Globus pallidus (tissue), 1 donor: Measurements from ENCODE around the gene FTSJ1.

Source experiments
- DNase-seq: peaks from one replicate; pipeline ENCODE4 v3.0.0-alpha.2; 2015; ENCODE audit warnings: low spot score

FTSJ1 gene

GRCh38 chrX:48470833-48471118 is 5.2 kb upstream of the FTSJ1 start:
- DNase-seq: no peak

- no peak for DNase-seq
These were observed 4.5 kb upstream of the FTSJ1 start for GRCh38 chrX:48471504-48471903.

GRCh38 chrX:48472225-48472624 is 3.8 kb upstream of the FTSJ1 start:
- DNase-seq: no peak

DNA sequence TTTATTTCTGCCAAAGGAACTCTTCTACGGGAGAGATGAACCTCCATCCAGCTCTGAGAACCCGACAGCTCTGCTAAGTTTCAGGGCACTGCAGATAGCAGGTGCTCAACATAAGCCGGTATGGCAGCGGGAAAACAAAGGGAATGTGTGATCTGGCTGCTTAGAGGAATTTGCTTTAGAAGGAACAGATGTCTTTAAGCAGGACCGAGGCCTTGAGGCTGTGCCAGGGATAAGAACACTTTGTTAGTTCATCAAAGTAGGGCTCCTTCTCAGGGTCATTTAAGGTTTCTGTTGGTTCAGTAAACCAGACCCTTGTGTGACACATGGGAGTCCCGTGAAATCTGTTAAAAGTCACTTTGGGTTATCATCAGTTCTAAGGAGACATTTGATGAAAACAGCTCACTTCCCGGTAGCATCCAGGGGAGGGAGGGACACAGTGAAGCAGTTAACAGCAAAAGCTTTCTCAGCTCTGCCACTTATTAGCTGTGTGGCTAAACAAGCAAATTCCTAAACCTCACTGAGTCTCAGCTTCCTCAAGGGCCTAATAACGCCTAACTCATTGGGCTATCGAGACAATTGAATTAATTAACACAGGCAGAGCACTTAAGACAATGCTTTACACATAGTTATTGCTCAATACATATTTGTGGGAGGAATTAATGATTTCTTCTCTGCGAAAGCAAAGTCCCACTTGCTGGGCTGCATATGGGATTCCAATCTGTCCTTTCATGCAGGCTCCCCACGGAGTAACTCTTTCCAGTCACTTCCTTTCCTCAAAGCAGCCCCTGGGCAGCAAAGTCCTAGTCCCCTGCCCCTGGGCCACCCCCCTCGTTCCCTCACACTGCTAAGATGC is 2.9 kb upstream of the FTSJ1 start:
- no peak for DNase-seq

GRCh38 chrX:48473704-48473990 is 2.4 kb upstream of the FTSJ1 start:
- no peak for DNase-seq

DNA sequence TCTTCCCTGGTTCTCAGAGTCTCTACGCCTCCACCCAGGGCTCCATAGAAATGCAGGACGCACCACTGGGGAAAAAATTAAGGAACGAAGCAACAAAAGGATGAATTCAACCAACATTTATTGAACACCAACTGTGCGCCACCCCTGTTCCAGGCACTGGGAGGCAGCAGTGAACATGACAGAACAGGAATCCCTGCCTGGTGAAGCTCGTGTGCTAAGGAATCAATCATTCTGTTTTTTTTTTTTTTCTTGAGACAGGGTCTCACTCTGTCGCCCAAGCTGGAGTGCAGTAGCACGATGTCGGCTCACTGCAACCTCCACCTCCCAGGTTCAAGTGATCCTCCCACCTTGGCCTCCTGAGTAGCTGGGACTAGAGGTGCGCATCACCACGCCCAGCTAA is 1.9 kb upstream of the FTSJ1 start:
- DNase-seq: no peak

GRCh38 chrX:48474581-48474980 is 1.4 kb upstream of the FTSJ1 start:
- DNase-seq: no peak

DNA sequence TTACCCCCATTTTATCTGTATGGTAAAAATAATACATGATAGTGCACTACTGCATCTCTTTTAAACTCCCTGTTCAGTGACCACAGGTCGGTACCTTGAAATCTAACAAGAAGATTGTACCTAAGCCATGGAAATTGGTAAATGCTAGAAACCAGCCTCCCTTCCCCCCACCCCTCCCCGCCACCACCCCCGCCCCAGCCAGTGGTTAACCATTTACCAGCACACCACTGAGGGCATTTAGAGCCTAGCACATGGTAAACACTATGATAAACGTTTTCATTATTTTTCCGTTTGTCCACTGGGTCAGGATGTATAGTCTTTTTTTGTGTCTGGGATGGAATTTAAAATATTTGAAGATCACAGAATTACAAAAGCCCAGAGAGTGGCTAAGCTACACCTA is 703 bp upstream of the FTSJ1 start:
- no peak for DNase-seq

DNA sequence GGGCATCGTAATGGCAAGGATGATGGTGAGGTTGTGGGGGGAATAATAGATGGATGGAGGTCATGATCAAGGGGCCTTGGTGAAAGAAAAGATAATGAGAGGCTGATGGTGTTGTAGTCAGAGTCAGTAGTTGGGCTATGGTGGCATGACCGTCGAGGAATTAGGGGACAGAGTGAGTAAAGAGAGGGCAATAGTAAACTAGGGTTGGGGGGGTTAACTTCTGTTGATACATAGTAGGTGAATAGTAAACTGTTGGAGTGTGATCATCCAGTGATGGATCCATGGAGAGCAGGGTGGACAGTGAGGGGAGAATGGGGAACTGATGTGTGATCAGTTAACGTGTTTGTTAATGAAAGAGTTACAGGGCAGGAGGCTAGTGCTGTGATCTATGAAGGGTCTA is 920 bp downstream of the FTSJ1 start:
- no peak for DNase-seq

- DNase-seq: no peak
These were observed 2.2 kb downstream of the FTSJ1 start for GRCh38 chrX:48477960-48478755.

GRCh38 chrX:48478806-48479205 is 2.8 kb downstream of the FTSJ1 start:
- no peak for DNase-seq

DNA sequence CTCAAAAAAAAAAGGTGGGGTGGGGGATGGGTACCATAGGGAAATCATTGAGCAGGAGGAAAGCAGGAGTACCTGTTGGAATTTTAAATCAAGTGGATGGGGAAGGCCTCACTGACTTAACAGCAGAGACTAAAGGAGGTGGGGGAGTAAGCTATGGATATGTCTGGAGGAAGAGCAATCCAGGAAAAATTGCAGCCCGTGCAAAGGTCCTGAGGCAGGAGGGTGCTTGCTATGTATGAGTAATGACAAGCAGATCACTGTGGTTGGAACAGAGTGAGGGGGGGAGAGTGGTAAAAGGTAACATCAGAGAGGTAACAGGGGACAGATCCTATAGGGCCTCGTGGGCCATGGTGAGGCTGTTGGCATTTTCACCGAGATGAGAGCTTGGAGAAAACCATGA is 4.1 kb downstream of the FTSJ1 start:
- DNase-seq: no peak

DNA sequence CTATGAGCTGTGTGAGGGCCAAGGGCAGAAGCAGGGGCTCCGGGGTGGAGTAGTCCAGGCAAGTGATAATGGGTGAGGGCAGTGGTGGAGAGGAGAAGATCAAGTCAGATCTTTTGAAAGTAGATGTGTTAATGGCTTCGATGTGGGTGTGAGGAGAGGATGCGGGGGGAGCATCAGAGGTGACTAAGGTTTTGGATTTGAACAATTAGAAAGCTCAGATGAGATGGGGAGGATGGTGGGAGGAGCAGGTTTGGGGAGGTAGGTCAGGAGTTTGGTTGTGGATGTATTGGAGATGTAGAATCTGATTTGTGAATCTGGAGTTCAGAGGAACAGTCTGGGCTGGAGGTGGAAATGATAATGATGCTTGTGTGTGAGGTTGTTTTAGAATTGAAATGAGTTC is 4.6 kb downstream of the FTSJ1 start:
- no peak for DNase-seq

- no peak for DNase-seq
These were observed 6.5 kb downstream of the FTSJ1 start for GRCh38 chrX:48482526-48482925.

- no peak for DNase-seq
These were observed 11.4 kb downstream of the FTSJ1 start for GRCh38 chrX:48487362-48487798.

GRCh38 chrX:48488034-48488433 is 12.0 kb downstream of the FTSJ1 start:
- DNase-seq: no peak

DNA sequence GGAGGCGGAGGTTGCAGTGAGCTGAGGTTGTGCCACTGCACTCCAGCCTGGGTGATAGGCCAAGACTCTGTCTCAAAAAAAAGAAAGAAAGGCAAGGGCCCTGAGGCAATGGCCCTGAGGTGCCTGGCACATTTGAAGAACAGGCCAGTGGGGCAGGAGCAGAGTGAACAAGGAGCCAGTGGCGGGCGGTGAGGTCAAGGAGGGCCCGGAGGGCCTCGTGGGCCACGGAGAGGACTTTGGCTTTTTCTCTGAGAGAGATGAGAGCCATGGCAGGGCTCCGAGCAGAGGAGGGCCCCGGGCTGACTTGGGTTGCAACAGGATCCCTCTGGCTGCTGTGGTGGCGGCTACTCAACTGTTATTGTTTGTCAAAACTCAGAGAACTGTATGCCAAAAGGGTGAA is 13.3 kb downstream of the FTSJ1 start:
- no peak for DNase-seq

DNA sequence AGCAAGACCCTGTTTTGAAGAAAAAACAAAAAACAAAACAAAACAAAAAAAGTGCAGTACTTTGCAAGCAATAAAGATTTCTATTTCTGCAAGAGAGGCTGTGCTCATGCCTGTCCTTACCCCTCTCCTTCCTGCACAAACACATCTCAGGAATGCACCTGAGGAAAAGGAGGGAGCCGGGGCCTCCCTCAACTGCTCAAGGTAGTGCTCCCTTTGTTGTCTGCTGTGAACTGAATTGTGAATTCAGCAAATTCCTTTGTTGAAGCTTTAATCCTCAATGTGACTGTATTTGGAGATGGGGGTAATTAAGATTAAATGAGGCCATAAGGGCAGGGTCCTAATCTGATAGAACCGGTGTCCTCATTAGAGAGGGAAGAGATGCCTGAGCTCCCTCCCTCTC is 13.9 kb downstream of the FTSJ1 start:
- DNase-seq: no peak

GRCh38 chrX:48490661-48491060 is 14.7 kb downstream of the FTSJ1 start:
- no peak for DNase-seq

DNA sequence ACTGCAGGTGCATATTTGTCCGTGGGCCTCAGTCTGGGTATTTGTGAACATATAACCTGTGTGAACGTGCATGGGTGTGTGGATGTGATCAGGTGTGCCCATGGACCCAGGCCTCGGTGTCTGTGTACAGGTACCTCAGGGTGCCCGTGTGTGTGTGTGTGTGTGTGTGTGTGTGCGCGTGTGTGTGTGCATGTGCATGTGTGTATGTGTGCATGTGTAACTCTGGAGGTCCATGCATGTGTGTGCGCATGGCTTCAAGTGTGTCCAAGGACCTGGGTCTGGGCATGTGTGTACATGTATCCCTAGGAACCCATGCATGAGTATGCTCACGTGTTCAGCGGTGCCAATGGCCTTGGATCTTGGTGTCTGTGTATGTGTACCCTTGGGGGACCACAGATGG is 15.8 kb downstream of the FTSJ1 start:
- no peak for DNase-seq

DNA sequence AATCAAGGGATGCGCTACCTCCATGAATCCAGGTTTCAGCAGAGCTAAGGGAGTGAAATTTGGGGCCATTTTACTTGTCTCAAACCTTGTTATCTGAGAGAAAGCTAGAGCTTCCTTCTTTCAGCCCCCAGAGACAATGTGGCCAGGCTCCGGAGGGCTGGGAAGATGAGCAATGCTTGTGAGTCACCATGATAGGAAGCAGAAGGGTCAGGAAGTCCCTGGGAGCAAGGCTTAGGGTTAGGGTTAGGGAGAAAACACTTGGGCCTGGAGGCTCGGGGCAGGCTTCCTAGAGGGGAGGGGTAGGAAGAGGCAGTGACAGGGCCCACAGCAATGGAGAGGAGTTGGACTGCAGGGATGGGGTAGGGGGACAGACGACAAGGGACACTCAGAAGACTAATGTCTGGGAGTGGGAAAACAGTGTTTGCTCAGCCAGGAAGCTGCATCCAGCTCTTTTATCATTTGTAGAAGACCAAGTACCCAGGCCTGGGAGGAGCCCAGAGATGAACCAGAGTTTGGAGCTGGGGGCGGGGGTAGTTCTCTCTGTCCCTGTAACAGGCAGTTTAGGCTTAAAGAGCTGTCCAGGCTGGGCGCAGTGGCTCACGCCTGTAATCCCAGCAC is 16.4 kb downstream of the FTSJ1 start:
- DNase-seq: no peak

DNA sequence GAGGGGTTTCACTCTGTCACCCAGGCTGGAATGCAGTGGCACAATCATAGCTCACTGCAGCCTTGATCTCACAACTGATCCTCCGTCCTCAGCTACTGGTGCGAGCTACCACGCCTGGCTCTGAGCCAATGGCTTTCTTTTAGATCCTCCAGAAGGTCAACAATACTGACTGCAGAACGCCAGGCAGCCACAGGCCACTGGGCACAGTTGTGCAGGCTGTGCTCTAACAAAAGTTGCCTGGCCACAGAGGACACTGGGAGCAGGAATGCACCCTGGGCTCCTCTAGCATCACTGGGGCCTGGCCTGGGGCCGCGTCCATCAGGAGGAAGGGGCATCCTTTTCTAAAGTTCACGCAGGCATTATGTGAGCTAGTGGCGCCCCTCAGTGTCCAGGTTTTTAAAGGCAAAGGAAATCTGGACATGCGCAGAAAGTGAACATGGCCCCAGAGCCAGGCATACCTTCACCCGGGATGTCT is 17.9 kb downstream of the FTSJ1 start:
- DNase-seq: peak; percentile 40

DNA sequence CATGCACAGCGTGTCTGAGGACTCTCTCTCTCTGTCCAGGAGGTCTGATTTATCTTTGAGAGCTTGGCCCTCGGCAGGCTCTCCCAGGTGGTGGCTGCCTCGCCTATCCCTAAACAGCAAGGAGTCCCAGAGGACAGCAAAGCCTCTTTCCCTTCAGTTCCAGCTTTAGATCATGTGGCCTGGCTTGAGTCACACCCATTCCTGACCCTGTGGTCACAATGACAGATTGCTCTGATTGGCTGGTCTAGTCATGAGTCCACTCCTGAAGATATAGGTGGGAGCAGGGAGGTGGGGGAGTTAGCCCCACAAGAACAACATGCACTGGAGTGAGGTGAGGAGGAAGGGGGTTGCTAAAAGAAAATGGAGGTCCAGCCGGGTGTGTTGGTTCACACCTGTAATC is 20.7 kb downstream of the FTSJ1 start:
- DNase-seq: no peak
